ENCODE results near the gene ADI1.

The ADI1 gene

DNA sequence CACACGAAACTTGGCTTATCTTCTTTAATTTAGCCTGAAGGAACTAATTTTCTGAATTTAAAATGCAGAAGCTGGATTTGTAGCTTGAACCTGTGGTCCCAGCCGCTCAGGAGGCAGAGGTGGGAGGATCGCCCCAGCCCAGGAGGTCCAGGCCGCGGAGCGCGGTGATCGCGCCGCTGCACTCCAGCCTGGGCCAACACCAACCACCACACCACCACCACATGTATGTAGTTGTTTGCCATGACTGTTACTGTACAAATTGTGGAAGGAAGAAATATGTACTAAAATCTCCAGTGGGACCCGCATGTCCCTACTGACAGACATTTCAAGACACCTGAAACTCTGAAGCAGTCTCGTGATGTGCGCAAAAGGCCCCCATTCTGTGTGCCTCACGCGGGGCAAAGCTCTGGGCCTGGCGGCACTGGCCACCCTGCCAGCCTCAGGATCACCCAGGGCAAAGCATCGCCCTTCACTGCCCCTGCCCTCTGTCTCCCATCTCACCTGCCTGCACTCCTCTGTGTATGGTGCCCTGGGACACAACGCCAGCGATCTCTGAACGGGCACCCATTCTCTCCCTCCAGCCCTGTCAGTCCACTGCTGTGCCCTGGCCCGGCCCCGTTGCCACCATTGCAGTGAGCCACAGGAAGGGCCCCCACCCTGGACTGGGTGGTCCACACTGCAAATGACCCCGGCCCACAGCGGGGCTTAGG is 10.1 kb upstream of the ADI1 start:
- Histone ChIP-seq H3K9ac (ENCODE audit: low read length) (no peak overlapping the region), H3K4me3 (ENCODE audit: low read length) (no peak overlapping the region), H4K20me1 (ENCODE audit: insufficient read depth, low read length) (no peaks in the 10 kb centered on the region), H3K27ac (ENCODE audit: low read length) (no peak overlapping the region), H3K27me3 (replicated peaks; ENCODE audit: insufficient read depth, low read length) (no peaks in the 10 kb centered on the region), H3K79me2 (ENCODE audit: low read length) (no peaks in the 10 kb centered on the region), H3K9me2 (replicated peaks; ENCODE audit: insufficient read depth, low read length) (no peaks in the 10 kb centered on the region), H3K9me3 (replicated peaks; ENCODE audit: insufficient read depth, low read length) (no peaks in the 10 kb centered on the region), H3K4me1 (ENCODE audit: low read length) (no peaks in the 10 kb centered on the region), H2AFZ (ENCODE audit: low read length) (no peak overlapping the region), H3K36me3 (replicated peaks; ENCODE audit: insufficient read depth, low read length) (no peaks in the 10 kb centered on the region), H3K4me2 (ENCODE audit: low read depth, low read length) (no peak overlapping the region), H3F3A (ENCODE audit: insufficient read depth, low read length) (no peaks in the 10 kb centered on the region)
- DNase-seq: no peak
- TF ChIP-seq EZH2phosphoT487 (IDR thresholded peaks at IDR 0.05; ENCODE audit: low read length) (no peak), EZH2 (optimal IDR thresholded peaks at IDR 0.05; ENCODE audit: low read depth, low read length) (no peak), CTCF (IDR thresholded peaks at IDR 0.05; ENCODE audit: low read length) (no peak)

DNA sequence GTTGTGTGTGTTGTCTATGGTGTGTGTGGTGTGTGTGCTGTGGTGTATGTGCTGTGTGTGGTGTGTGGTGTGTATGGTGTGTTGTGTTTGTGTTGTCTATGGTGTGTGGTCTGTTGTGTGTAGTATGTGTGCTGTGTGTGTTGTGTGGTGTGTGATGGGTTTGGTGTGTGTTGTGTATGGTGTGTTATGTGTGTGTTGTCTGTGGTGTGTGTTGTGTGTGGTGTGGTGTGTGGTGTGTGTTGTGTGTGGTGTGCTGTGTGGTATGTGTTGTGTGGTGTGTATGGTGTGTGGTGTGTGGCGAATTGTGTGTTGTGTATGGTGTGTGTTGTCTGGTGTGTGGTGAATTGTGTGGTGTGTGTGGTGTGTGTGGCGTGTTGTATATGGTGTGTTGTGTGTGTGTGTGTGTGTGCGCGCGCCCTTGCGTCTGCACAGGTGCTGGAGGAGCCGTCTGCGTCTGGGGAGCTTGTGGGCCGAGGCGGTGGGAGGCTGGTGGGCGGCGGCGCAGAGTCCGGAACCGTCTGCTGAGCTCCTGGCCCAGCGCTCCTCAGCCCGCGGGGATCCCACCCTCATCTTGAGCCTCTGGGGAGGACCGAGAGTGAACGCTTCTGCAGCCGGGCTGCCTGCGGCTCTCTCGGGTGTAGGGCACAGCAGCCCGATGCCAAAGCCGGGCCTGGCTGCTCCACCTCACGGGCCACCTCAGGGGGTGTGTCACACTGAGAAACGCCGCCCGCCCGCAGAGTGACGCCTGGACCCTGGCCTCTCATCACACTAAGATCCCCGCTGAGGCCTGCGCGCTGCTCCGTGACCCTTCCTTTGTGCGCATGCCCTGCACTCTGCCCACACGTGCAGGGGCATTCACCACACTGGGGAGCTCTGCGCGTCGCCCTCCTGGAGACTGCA is 8.8 kb upstream of the ADI1 start:
- no peaks in the 10 kb centered on the region for H4K20me1 ChIP-seq (ENCODE audit: insufficient read depth, low read length)
- DNase-seq: no peak
- no peak overlapping the region for H3K4me2 ChIP-seq (ENCODE audit: low read depth, low read length)
- H3K4me3 ChIP-seq (ENCODE audit: low read length): no peak overlapping the region
- no peak overlapping the region for H2AFZ ChIP-seq (ENCODE audit: low read length)
- no peaks in the 10 kb centered on the region for H3K36me3 ChIP-seq (replicated peaks; ENCODE audit: insufficient read depth, low read length)
- H3F3A ChIP-seq (ENCODE audit: insufficient read depth, low read length): no peaks in the 10 kb centered on the region
- H3K79me2 ChIP-seq (ENCODE audit: low read length): no peaks in the 10 kb centered on the region
- H3K9ac ChIP-seq (ENCODE audit: low read length): no peak overlapping the region
- TF ChIP-seq CTCF (IDR thresholded peaks at IDR 0.05; ENCODE audit: low read length): no peak
- no peak for TF ChIP-seq EZH2 (optimal IDR thresholded peaks at IDR 0.05; ENCODE audit: low read depth, low read length)
- TF ChIP-seq EZH2phosphoT487 (IDR thresholded peaks at IDR 0.05; ENCODE audit: low read length): no peak
- H3K9me2 ChIP-seq (replicated peaks; ENCODE audit: insufficient read depth, low read length): no peaks in the 10 kb centered on the region
- no peaks in the 10 kb centered on the region for H3K27me3 ChIP-seq (replicated peaks; ENCODE audit: insufficient read depth, low read length)
- no peak overlapping the region for H3K27ac ChIP-seq (ENCODE audit: low read length)
- H3K9me3 ChIP-seq (replicated peaks; ENCODE audit: insufficient read depth, low read length): no peaks in the 10 kb centered on the region
- no peaks in the 10 kb centered on the region for H3K4me1 ChIP-seq (ENCODE audit: low read length)

GRCh38 chr2:3526871-3527270 is 7.5 kb upstream of the ADI1 start:
- H3K27me3 ChIP-seq (replicated peaks; ENCODE audit: insufficient read depth, low read length): no peaks in the 10 kb centered on the region
- H3K36me3 ChIP-seq (replicated peaks; ENCODE audit: insufficient read depth, low read length): no peaks in the 10 kb centered on the region

More at GRCh38 chr2:3526871-3527270, 7.5 kb upstream of the ADI1 start:
- Histone ChIP-seq H3K9ac (ENCODE audit: low read length) (no peak overlapping the region), H3F3A (ENCODE audit: insufficient read depth, low read length) (no peaks in the 10 kb centered on the region), H3K9me3 (replicated peaks; ENCODE audit: insufficient read depth, low read length) (no peaks in the 10 kb centered on the region), H3K79me2 (ENCODE audit: low read length) (no peaks in the 10 kb centered on the region), H3K4me1 (ENCODE audit: low read length) (no peaks in the 10 kb centered on the region), H4K20me1 (ENCODE audit: insufficient read depth, low read length) (no peaks in the 10 kb centered on the region), H3K4me3 (ENCODE audit: low read length) (no peak overlapping the region), H3K9me2 (replicated peaks; ENCODE audit: insufficient read depth, low read length) (no peaks in the 10 kb centered on the region), H3K27ac (ENCODE audit: low read length) (no peak overlapping the region), H3K4me2 (ENCODE audit: low read depth, low read length) (no peak overlapping the region), H2AFZ (ENCODE audit: low read length) (no peak overlapping the region)
- TF ChIP-seq CTCF (IDR thresholded peaks at IDR 0.05; ENCODE audit: low read length) (no peak), EZH2phosphoT487 (IDR thresholded peaks at IDR 0.05; ENCODE audit: low read length) (no peak), EZH2 (optimal IDR thresholded peaks at IDR 0.05; ENCODE audit: low read depth, low read length) (no peak)
- no peak for DNase-seq

Measured in MM.1S (cell line).